ENCODE measurements around the gene ERVK3-1.
"Not testable (repeated sequence)": the region's sequence is repeated elsewhere in the genome, so short reads cannot be mapped to it uniquely, and the experiment has no call there.

ERVK3-1 gene

GRCh38 chr19:58305932-58306323 is 751 bp downstream of the ERVK3-1 start:
- no peak for DNase-seq

- no peak for DNase-seq
Observed at GRCh38 chr19:58307736-58308135, 2.6 kb downstream of the ERVK3-1 start.

GRCh38 chr19:58310685-58311084 is 5.5 kb downstream of the ERVK3-1 start:
- not testable (repeated sequence) for DNase-seq

GRCh38 chr19:58311345-58311865 is 6.2 kb downstream of the ERVK3-1 start:
- no peak for DNase-seq

DNA sequence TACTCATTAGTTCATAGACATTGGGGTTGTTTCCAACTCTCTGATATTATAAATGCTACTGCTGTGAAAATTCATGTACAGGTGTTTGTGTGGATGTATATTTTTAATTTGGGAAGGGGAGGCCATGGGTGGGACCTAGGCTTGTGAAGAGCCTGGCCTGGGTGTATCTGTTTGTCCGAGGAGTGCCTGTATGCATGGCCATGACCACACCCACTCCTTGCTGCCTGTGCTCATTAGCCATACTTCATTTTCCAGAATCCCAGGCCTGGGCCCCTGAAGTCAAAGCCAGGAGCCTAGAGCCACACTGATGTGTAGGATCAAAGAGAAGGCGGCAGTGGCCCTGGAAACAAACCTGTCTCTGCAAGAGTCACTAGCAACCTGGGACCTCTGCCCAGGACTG is 10.4 kb downstream of the ERVK3-1 start:
- no peak for DNase-seq

GRCh38 chr19:58317476-58318072 is 12.4 kb downstream of the ERVK3-1 start:
- no peak for DNase-seq

DNA sequence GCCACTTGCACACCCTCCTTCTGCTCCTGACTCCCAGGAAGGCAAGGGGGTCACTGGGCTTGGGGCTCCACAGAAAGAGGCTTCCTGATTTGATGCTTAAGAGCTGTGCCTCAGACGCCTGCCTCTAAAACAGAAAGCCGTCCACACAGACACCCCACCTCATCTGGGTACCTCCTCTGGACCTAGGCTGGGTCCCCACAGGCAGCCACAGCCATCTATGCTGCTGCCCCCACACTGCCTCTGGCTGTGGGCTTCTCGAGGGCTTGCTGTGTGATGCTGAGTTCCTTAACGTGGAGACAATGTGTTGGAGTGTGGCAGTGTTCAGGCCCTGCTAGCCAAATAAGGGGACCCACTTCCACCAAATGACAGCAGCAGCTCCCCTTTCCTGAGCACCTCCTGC is 13.1 kb downstream of the ERVK3-1 start:
- no peak for DNase-seq

DNA sequence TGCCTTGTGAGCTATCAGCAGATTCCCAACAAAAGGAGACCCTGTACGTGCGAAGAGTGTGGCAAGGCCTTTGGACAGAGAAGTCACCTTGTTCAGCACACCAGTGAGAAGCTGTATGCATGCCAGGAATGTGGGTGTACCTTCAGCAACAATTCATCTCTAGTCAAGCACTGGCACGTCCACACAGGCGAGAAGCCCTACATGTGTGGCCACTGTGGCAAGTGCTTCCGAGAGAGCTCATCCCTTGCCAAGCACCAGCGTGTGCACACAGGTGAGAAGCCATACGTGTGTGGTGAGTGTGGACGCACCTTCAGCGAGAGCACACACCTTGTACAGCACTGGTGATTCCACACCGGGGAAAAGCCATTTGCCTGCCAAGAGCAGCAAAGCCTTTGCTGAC is 14.1 kb downstream of the ERVK3-1 start:
- DNase-seq: no peak

DNA sequence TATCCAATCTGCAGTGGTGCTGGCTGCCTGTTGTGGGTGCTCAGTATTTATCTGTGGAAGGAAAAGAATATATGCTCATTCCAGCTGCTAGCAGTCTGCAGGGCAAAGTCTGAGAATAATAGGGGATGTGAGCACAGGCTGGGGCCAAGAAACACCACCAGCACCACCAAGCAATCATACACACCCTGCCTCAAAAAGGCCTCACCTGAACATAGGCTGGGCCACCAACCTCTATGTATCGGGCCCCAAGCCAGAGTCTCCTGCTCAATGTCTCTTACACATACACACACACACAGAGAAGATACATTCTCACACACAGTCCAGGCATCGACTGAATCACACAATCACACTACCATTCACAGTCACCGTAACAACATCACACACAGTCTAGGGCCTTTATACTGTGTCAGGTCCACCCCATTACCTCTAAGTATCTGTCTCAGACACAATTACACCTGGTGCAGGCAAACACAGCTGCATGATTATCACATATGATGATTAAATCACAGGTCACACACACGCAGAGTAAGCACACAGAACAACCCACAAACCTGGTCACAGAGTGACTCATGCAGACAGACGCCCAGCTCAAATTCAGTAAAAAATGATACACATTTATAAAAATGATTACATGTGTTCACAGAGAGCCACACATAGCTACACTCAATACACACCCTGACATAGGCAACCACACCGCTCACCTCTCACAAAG is 20.3 kb downstream of the ERVK3-1 start:
- DNase-seq: no peak

DNA sequence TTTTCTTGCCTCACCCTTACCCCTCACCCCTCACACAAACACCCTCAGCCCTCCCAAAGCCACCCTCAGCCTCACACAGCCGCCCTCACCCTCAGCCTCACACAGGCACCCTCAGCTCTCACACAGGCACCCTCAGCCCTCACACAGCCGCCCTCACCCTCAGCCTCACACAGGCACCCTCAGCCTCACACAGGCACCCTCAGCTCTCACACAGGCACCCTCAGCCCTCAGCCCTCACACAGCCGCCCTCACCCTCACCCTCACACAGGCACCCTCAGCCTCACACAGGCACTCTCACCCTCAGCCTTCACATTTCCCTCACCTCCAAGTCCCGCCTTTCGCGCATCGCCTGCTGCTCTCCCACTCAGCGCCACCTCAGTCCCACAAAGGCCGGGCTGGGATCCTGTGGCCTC is 21.3 kb downstream of the ERVK3-1 start:
- DNase-seq: no peak

DNA sequence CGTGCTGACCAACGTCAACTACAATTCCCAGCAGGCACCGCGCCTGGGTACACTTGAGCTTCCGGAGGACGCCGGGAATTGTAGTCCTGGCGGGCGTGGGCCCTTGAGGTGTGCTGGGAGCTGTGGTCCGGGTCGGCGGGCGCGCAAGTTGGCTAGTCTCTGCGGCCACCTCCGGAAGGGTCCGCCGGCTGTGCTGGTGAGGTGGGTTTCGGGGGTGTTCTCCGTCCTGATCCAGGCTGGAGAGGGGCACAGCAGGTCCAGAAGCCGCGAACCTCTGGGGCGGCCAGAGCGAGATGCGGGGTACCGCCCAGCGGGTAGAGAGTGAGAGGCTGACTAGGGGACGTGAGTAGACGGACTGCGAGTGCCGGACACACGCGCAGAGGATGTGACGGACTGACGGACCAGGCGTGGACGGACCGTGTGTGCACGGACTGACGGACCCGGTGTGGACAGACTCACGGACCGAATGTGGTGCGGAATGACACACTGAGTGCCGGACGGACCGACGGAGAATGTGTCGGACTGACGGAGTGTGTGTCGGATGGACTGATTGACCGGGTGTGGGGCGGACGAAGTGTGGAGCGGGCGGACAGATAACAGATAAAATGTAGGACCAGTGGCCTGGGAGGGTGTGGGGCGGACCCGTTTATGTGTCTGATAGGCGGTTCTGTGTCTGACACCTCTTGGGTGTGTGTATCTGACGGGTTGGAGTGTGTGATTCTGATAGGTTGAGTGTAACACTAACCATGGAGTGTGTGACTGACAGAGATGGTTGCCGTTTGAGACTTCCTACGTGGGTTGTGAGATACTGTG is 21.9 kb downstream of the ERVK3-1 start, which contains the start of gene ZSCAN22:
Gene ZSCAN22, plus strand, starts transcription at position 81 of the 813 bp plus-strand sequence. CDS start 7,809 bp downstream, outside the sequence.
- DNase-seq: peak; percentile 78

- DNase-seq: no peak
Observed at GRCh38 chr19:58328999-58329398, 23.8 kb downstream of the ERVK3-1 start.

DNA sequence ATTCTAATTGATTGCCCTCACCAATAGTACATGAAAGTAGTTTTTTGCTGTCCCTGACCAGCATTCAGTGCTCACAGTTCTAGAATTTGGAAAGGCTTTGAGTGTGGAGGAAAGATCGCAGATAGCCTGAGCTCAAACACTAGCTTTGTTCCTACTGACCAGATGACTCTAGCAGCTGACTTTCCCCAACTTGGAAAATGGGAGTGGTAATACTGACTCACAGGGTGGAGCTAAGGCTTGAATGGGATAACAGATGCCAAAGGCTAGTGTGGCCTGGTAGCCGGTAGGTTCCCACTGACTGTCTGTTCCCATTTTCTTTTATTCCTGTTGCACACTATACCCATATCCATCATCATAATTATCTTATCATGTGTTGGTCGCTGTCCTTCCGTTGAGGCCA is 25.3 kb downstream of the ERVK3-1 start:
- no peak for DNase-seq

DNA sequence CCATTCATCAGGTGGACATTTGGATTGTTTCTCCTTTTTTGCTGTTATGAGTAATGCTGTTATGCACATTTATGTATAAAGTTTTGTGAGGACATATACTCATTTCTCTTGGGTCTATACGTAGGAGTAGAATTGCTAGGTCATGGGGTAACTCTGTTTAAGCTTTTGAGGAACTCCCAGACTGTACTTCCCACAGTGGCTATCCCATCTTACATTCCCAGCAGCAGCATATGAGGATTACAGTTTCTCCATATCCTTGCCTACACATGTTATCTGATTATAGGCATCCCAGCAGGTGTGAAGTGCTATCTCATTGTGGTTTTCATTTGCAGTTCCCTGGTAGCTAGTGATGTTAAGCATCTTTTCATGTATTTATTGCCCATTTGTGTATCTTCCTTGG is 27.5 kb downstream of the ERVK3-1 start:
- DNase-seq: no peak

DNA sequence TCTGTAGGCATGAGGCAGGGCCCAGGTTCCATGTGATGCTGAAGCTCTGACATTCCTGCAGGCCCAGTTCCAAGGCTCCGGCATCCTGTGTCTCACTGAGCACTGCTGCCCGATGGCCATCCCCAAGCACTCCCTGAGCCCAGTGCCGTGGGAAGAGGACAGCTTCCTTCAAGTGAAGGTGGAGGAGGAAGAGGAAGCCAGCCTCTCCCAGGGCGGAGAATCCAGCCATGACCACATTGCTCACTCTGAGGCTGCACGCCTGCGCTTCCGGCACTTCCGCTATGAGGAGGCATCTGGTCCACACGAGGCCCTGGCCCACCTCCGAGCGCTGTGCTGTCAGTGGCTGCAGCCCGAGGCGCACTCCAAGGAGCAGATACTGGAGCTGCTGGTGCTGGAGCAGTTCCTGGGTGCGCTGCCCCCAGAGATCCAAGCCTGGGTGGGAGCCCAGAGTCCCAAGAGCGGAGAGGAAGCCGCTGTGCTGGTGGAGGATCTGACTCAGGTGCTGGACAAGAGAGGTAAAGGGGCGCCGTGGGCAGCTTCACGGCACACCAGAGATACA is 29.6 kb downstream of the ERVK3-1 start:
- DNase-seq: no peak

GRCh38 chr19:58335630-58336029 is 30.5 kb downstream of the ERVK3-1 start:
- DNase-seq: no peak

DNA sequence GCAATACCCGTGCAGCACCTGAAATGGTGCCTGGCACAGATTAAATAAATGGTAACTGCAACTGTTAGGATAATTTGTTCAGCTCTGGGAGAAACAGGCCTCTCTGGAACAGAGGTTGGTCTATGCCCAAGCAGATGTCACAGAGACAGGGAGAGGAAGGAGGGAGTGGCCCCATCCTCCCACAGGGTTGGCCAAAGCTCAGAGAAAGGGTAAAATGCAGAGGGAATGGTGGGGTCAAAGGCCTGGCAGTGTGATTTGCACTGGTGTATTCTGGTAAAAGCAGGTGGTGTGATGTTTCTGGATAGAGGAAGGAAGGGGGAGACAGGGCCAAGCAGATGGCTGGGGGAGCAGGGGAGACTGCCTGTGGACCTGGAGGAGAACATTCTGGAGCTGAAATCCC is 31.0 kb downstream of the ERVK3-1 start:
- no peak for DNase-seq

DNA sequence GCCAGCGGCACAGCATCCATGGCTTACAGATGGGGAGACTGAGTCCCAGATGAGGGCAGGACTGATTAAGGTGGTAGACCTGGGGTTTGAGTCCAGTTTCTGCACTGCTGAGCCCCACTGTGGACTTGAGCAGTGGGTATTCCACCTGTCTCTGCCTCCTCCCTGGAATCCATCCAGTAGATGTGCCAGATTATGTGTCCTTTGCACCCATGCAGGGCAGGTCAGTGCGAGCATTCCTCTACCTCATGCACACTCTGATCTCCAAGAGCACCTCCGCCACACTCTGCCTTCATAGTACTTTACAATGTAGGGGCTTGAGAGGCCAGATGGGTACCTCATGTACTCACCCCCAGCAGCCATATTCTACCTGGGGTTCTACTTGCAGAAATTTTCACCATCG is 31.6 kb downstream of the ERVK3-1 start:
- no peak for DNase-seq

DNA sequence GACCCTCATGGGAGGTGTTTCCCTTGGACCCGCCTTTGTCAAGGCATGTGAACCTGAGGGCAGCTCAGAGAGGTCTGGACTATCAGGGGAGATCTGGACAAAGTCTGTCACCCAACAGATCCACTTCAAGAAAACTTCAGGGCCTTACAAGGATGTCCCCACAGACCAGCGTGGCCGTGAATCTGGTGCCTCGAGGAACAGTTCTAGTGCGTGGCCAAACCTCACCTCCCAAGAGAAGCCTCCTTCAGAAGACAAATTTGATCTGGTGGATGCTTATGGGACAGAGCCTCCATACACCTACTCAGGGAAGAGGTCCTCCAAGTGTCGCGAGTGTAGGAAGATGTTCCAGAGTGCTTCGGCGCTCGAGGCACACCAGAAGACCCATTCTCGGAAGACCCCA is 33.2 kb downstream of the ERVK3-1 start:
- no peak for DNase-seq

DNA sequence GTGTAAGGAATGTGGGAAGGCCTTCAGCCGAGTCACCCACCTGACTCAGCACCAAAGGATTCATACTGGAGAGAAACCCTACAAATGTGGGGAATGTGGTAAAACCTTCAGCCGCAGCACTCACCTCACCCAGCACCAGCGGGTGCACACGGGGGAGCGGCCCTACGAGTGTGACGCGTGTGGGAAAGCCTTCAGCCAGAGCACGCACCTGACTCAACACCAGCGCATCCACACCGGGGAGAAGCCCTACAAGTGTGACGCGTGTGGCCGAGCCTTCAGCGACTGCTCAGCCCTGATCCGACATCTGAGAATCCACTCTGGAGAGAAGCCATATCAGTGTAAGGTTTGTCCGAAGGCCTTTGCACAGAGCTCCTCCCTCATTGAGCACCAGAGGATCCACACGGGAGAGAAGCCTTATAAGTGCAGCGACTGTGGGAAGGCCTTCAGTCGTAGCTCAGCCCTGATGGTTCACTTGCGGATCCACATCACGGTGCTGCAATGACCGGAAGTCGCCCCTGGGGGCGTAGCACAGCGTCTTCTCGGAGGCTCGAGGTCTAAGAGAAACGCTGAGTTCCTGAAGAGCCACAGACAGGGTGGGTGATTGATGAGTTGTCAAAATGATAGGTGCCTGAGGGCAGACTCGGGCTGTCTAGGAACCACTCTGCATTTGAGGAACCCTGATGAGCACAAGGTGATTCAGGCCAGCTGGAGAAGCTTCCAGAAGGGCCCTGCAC is 33.8 kb downstream of the ERVK3-1 start:
- no peak for DNase-seq

DNA sequence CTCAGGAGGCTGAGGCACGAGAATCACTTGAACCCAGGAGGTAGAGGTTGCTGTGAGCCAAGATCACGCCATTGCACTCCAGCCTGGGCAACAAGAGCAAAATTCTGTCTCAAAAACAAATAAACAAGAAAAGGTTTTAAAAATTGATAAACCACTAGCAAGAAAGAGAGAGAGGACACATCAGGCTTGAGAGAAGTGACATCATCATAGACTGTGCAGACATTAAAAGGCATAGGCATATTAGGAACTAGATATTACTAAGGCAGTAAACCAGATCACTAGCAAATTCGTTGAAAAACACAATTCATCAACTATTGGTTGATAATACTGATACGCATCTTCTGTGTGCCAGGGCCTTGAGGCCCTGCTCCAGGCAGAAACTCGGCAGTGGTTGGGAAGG is 40.4 kb downstream of the ERVK3-1 start:
- no peak for DNase-seq
